ENCODE measurements around the gene MYLK2.
A peak's percentile ranks its signal among the peaks of the same experiment; 100 is the strongest.
"Not testable (repeated sequence)": the region's sequence is repeated elsewhere in the genome, so short reads cannot be mapped to it uniquely, and the experiment has no call there.

MYLK2 gene

DNA sequence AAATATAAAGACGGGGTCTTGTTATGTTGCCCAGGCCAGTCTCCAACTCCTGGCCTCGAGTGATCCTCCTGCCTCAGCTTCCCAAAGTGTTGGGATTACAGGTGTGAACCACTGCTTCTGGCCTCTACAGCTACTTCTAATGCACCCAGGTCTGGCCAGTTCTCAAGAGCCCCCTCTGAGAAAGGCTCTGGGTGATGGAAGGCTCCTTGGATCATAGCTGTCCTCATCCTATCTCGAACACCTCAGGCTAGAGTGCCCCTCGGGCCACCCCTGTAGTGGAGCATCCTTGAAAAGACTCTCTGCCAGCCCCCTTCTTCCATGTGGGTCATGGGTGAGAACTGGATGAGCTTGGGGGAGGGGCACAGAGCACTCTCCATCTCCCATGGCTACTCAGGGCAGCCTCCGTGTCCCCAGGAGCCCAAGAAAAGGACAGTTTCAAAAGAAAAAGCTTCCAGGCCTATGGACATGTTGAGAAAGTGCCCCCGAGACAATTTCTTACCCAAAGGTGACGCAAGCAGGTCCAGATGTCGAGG is 714 bp upstream of the MYLK2 start:
- H3K4me2 ChIP-seq (ENCODE audit: low read length): no peak overlapping the region
- H3K4me3 ChIP-seq (ENCODE audit: low read length): no peak overlapping the region
- no peaks in the 10 kb centered on the region for H3K36me3 ChIP-seq (ENCODE audit: insufficient read depth, low read length)
- no peaks in the 10 kb centered on the region for H3K27me3 ChIP-seq (ENCODE audit: control insufficient read depth, insufficient read depth, low read length)
- H3K4me1 ChIP-seq (ENCODE audit: control insufficient read depth, insufficient read depth, low read length): peaks cover 19% of the 10 kb centered on the region
- no peak overlapping the region for H3K9ac ChIP-seq (ENCODE audit: low read depth, low read length)
- H3K9me3 ChIP-seq (replicated peaks; ENCODE audit: low read length): no peaks in the 10 kb centered on the region

DNA sequence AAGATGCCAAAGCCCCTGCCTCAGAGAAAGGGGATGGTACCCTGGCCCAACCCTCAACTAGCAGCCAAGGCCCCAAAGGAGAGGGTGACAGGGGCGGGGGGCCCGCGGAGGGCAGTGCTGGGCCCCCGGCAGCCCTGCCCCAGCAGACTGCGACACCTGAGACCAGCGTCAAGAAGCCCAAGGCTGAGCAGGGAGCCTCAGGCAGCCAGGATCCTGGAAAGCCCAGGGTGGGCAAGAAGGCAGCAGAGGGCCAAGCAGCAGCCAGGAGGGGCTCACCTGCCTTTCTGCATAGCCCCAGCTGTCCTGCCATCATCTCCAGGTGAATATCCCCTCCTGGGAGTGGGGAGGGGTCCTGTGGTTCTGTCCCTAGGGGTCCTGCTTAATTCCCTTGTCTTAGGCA is 1.1 kb downstream of the MYLK2 start:
- Histone ChIP-seq H3K9me3 (replicated peaks; ENCODE audit: low read length) (no peaks in the 10 kb centered on the region), H3K27me3 (ENCODE audit: control insufficient read depth, insufficient read depth, low read length) (no peaks in the 10 kb centered on the region), H3K4me1 (ENCODE audit: control insufficient read depth, insufficient read depth, low read length) (peaks cover 14% of the 10 kb centered on the region), H3K4me3 (ENCODE audit: low read length) (no peak overlapping the region), H3K36me3 (ENCODE audit: insufficient read depth, low read length) (no peaks in the 10 kb centered on the region), H3K9ac (ENCODE audit: low read depth, low read length) (no peak overlapping the region), H3K4me2 (ENCODE audit: low read length) (no peak overlapping the region)

DNA sequence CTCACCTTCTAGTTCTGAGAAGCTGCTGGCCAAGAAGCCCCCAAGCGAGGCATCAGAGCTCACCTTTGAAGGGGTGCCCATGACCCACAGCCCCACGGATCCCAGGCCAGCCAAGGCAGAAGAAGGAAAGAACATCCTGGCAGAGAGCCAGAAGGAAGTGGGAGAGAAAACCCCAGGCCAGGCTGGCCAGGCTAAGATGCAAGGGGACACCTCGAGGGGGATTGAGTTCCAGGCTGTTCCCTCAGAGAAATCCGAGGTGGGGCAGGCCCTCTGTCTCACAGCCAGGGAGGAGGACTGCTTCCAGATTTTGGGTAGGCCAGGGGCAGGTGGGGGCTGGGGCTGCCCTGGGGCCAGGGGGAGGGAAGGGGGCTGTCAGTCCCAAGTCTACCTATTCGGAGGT is 2.3 kb downstream of the MYLK2 start:
- no peak overlapping the region for H3K9ac ChIP-seq (ENCODE audit: low read depth, low read length)
- no peaks in the 10 kb centered on the region for H3K9me3 ChIP-seq (replicated peaks; ENCODE audit: low read length)
- H3K4me2 ChIP-seq (ENCODE audit: low read length): no peak overlapping the region
- H3K27me3 ChIP-seq (ENCODE audit: control insufficient read depth, insufficient read depth, low read length): peaks cover 3% of the 10 kb centered on the region
- no peak overlapping the region for H3K4me3 ChIP-seq (ENCODE audit: low read length)
- peaks cover 6% of the 10 kb centered on the region for H3K4me1 ChIP-seq (ENCODE audit: control insufficient read depth, insufficient read depth, low read length)
- H3K36me3 ChIP-seq (ENCODE audit: insufficient read depth, low read length): no peaks in the 10 kb centered on the region

DNA sequence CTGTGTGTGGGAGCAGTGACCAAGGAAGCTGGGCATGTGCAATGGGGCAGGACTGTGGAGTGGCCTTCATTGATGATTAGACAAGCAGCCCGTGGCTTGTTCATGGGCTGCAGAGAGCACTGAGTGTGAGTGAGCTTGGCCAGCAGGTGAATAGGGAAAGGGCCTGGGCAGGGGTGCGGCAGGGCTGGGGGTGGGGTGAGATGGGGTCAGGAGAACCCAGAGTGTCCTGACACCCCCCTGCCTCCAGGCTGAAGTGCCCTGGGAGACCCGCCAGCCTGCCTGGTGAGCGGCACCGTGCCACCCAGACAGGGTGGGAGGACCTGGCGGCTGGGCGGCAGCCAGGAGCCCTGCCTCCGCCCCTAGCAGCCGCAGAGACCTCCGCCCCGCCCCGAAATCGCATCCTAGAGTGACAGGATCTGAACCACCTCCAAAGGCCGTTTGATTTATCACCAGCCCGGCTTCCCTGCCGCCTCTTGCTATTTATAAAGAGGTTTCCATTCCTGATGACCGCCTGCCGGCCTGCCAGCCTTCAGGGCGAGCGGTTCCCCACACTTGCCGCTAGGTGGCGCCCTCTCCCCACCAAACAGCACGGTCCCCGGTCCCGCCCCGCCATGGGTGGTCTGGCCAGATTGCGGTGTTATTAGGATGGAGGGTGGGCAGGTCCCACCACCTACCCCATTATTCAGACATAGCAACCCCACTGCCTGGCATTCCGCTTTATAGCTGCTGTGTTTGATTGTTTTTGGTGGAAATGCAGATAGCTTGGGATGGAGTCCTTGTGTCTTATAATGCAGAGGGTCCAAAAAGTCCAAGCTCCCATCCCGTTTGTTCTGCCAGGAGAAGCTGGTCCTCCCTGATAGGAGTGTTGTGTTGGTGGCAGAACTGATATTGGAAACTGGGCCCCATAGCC is 3.5 kb downstream of the MYLK2 start:
- Histone ChIP-seq H3K4me3 (ENCODE audit: low read length) (no peak overlapping the region), H3K36me3 (ENCODE audit: insufficient read depth, low read length) (no peaks in the 10 kb centered on the region), H3K9me3 (replicated peaks; ENCODE audit: low read length) (no peaks in the 10 kb centered on the region), H3K9ac (ENCODE audit: low read depth, low read length) (no peak overlapping the region), H3K4me1 (ENCODE audit: control insufficient read depth, insufficient read depth, low read length) (peaks cover 6% of the 10 kb centered on the region), H3K4me2 (ENCODE audit: low read length) (peak overlapping the region; percentile 71), H3K27me3 (ENCODE audit: control insufficient read depth, insufficient read depth, low read length) (peaks cover 3% of the 10 kb centered on the region)

DNA sequence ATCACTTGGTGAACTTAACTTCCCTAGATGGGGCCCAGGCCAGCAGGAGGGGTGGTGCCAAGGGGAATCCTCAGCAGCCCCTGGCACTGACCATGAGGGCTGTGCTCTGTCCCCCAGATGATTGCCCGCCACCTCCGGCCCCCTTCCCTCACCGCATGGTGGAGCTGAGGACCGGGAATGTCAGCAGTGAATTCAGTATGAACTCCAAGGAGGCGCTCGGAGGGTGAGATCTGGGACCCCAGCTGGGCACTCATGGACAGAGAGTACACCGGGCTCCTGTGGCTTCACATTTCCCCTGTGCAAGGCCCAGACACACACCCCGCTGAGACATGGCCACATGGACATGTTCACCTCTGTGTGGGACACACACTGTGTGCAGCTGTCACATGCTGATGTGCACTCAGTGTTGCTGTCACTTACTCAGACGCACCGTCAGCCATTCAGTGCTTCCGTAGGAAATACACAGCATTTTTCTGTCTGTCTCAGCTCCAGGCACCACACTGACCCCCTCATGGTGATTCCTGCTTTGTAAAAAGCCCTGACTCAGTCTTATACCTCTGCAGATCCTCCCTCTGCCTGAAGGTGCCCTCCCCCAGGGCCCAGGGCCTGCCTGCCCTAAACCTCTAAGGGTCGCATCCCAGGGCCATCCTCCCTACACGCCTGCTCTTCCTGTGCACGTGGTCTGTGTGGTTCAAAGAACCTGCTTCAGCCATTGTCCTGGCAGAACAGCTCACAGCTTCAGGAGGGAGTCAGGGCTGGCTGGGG is 4.4 kb downstream of the MYLK2 start:
- Histone ChIP-seq H3K4me3 (ENCODE audit: low read length) (no peak overlapping the region), H3K36me3 (ENCODE audit: insufficient read depth, low read length) (no peaks in the 10 kb centered on the region), H3K4me2 (ENCODE audit: low read length) (no peak overlapping the region), H3K9me3 (replicated peaks; ENCODE audit: low read length) (no peaks in the 10 kb centered on the region), H3K4me1 (ENCODE audit: control insufficient read depth, insufficient read depth, low read length) (peaks cover 6% of the 10 kb centered on the region), H3K9ac (ENCODE audit: low read depth, low read length) (no peak overlapping the region), H3K27me3 (ENCODE audit: control insufficient read depth, insufficient read depth, low read length) (peaks cover 7% of the 10 kb centered on the region)

DNA sequence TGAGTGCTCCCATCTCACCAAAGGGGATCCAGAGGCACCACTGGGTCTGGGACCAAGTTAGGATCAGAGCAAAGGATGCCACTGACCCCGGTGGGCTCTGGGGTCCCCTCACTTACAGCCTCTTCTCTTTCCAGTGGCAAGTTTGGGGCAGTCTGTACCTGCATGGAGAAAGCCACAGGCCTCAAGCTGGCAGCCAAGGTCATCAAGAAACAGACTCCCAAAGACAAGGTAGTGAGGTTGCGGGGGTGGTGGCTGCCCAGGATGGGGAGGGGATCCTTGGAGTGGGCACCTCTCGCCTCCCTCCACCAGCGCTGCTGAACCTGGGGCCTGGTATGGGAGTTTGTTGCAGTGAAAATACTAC is 4.9 kb downstream of the MYLK2 start:
- Histone ChIP-seq H3K4me2 (ENCODE audit: low read length) (no peak overlapping the region), H3K27me3 (ENCODE audit: control insufficient read depth, insufficient read depth, low read length) (peaks cover 11% of the 10 kb centered on the region), H3K4me3 (ENCODE audit: low read length) (no peak overlapping the region), H3K36me3 (ENCODE audit: insufficient read depth, low read length) (no peaks in the 10 kb centered on the region), H3K4me1 (ENCODE audit: control insufficient read depth, insufficient read depth, low read length) (peaks cover 6% of the 10 kb centered on the region), H3K9ac (ENCODE audit: low read depth, low read length) (no peak overlapping the region), H3K9me3 (replicated peaks; ENCODE audit: low read length) (no peaks in the 10 kb centered on the region)

DNA sequence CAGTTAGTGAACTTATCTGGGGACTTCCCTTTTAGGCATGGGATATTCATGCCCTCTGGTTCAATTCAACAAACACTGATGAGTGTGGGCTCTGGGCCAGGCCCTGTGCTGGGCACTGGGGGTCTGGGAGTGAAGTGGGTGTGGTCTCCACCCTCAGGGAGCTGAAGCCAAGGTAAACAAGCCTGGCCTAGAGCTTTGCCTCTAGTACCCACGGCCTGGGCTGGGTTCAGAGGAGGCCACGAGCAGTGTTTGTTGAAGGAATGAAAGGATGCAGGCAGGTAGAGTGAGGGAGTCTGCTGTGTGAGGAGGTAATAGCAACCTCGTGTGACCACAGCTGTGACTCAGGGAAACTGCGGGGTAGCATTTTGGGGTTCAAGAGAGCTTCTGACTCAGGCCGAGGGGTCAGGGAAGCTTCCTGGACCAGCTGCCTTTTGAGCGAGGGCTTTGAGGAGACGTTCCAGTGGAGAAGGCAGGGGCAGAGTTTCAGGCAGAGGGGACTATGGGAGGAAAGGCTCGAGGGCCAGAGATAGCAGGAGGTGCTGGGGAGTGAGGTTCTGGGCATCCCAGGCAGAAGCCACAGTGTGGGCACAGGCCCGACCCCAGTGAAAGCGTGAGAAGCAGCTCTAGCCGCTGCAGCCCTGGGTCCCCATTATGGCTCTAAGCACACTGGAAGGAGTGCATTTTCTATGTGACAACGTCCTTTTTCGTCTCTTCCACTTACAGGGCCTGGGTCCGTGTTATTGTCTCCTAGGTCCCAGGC is 5.6 kb downstream of the MYLK2 start:
- no peak overlapping the region for H3K4me3 ChIP-seq (ENCODE audit: low read length)
- H3K9ac ChIP-seq (ENCODE audit: low read depth, low read length): no peak overlapping the region
- H3K36me3 ChIP-seq (ENCODE audit: insufficient read depth, low read length): no peaks in the 10 kb centered on the region
- peaks cover 6% of the 10 kb centered on the region for H3K4me1 ChIP-seq (ENCODE audit: control insufficient read depth, insufficient read depth, low read length)
- peaks cover 11% of the 10 kb centered on the region for H3K27me3 ChIP-seq (ENCODE audit: control insufficient read depth, insufficient read depth, low read length)
- no peak overlapping the region for H3K4me2 ChIP-seq (ENCODE audit: low read length)
- no peaks in the 10 kb centered on the region for H3K9me3 ChIP-seq (replicated peaks; ENCODE audit: low read length)

DNA sequence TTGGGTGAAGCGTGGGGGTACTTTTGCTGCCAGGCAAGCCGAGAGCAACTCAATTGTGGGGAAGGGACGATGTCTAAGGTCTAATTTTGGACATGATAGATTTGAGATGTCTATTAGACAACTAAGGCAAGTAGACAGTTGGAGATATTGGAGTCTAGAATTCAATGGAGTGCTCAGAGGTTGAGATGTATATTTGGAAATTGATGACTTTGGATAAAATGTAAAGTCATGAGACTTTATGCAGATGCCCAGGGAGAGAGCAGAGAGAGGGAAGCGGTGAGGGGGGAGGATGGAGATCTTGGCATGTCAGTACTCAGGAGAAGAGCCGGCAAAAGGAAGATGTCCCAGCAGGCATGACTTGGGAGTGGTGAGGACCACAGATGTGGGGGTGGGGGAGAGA is 6.9 kb downstream of the MYLK2 start:
- no peaks in the 10 kb centered on the region for H3K9me3 ChIP-seq (replicated peaks; ENCODE audit: low read length)

DNA sequence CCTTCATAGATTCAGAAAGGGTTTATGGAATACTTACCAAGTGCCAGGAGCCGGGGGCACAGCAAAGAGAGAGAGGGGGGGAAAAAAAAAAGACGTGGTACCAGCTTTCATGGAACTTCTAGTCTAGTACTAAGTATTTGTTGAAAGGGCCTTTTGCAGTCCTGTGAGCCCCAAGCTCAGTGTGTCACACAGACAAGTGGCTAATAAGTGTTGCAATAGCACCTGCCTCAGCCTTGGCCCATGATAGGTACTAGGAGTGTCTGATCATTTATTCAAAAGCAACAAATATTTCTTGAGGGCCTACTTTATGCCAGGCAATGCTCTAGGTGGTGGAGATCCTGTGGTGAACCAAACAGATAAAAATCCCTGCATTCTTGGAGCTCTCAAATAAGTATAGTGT is 7.9 kb downstream of the MYLK2 start:
- H3K4me3 ChIP-seq (ENCODE audit: low read length): no peak overlapping the region
- H3K4me2 ChIP-seq (ENCODE audit: low read length): no peak overlapping the region
- no peak overlapping the region for H3K9ac ChIP-seq (ENCODE audit: low read depth, low read length)
- H3K36me3 ChIP-seq (ENCODE audit: insufficient read depth, low read length): no peaks in the 10 kb centered on the region
- H3K9me3 ChIP-seq (replicated peaks; ENCODE audit: low read length): no peaks in the 10 kb centered on the region
- H3K27me3 ChIP-seq (ENCODE audit: control insufficient read depth, insufficient read depth, low read length): peaks cover 11% of the 10 kb centered on the region
- H3K4me1 ChIP-seq (ENCODE audit: control insufficient read depth, insufficient read depth, low read length): peaks cover 6% of the 10 kb centered on the region

More for the DNA sequence above, 6.9 kb downstream of the MYLK2 start:
- Histone ChIP-seq H3K4me1 (ENCODE audit: control insufficient read depth, insufficient read depth, low read length) (peaks cover 6% of the 10 kb centered on the region), H3K9ac (ENCODE audit: low read depth, low read length) (no peak overlapping the region), H3K4me3 (ENCODE audit: low read length) (no peak overlapping the region), H3K4me2 (ENCODE audit: low read length) (no peak overlapping the region), H3K36me3 (ENCODE audit: insufficient read depth, low read length) (no peaks in the 10 kb centered on the region), H3K27me3 (ENCODE audit: control insufficient read depth, insufficient read depth, low read length) (peaks cover 11% of the 10 kb centered on the region)

DNA sequence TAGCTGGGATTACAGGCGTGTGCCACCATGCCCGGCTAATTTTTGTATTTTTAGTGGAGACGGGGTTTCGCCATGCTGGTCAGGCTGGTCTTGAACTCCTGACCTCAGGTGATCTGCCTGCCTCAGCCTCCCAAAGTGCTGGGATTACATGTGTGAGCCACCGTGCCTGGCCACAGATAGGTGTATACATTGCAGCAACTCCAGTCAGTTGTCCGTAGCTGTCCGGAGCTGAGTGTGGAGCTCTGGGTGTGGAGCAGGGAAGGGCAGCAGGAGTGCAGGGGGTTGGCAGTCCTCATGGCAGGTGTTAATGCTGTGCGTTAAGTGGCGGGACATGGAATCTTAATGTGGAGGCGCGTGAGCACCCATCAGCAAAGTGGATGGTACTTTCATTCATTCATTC is 8.9 kb downstream of the MYLK2 start:
- H3K4me3 ChIP-seq (ENCODE audit: low read length); H3K4me2 ChIP-seq (ENCODE audit: low read length); H3K9me3 ChIP-seq (replicated peaks; ENCODE audit: low read length); H3K4me1 ChIP-seq (ENCODE audit: control insufficient read depth, insufficient read depth, low read length); H3K36me3 ChIP-seq (ENCODE audit: insufficient read depth, low read length); H3K9ac ChIP-seq (ENCODE audit: low read depth, low read length): not testable (repeated sequence)
- peaks cover 11% of the 10 kb centered on the region for H3K27me3 ChIP-seq (ENCODE audit: control insufficient read depth, insufficient read depth, low read length)

DNA sequence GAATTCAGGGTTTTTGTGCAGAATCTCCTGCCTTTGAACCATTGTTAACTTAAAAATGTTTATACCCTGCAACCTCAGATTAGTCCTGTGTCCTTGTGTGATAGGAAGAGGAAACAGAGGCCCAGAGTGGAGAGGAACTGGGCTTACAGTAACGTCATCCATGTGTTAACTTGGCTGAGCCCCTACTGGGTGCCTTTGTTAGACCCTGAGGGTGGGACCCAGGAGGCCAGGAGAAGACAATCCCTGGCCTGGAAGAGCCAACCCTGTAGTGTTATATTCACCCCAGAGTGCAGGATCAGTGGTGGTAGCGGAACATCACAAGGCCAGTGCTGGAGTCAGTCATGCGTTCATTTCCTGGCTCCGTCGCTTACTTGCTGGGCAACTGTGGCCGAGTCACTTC is 10.6 kb downstream of the MYLK2 start:
- peaks cover 14% of the 10 kb centered on the region for H3K27me3 ChIP-seq (ENCODE audit: control insufficient read depth, insufficient read depth, low read length)
- H3K4me3 ChIP-seq (ENCODE audit: low read length): no peak overlapping the region
- no peaks in the 10 kb centered on the region for H3K9me3 ChIP-seq (replicated peaks; ENCODE audit: low read length)
- H3K36me3 ChIP-seq (ENCODE audit: insufficient read depth, low read length): no peaks in the 10 kb centered on the region
- no peak overlapping the region for H3K4me2 ChIP-seq (ENCODE audit: low read length)
- H3K9ac ChIP-seq (ENCODE audit: low read depth, low read length): no peak overlapping the region
- no peaks in the 10 kb centered on the region for H3K4me1 ChIP-seq (ENCODE audit: control insufficient read depth, insufficient read depth, low read length)

Data from skeletal muscle satellite cell (primary cell).